HEK293T (cell line): ENCODE data around the gene MEGF6.

Source experiments
- ARNT ChIP-seq: fragments of 450-650 bp; IDR thresholded peaks from 2 replicates; pipeline ENCODE4 v1.6.1; 2017; ENCODE audit warnings: mild to moderate bottlenecking
- CTBP1 ChIP-seq: fragments of 450-650 bp; IDR thresholded peaks from 2 replicates; pipeline ENCODE4 v1.6.1; 2016; ENCODE audit warnings: borderline replicate concordance
- FOXA1 ChIP-seq: fragments of 450-650 bp; IDR thresholded peaks from 2 replicates; pipeline ENCODE4 v1.6.1; 2016; ENCODE audit warnings: mild to moderate bottlenecking
- FOXK2 ChIP-seq: fragments of 450-650 bp; IDR thresholded peaks from 2 replicates; pipeline ENCODE4 v1.6.1; 2016; ENCODE audit warnings: mild to moderate bottlenecking
- FOXM1 ChIP-seq: fragments of 450-650 bp; IDR thresholded peaks from 2 replicates; pipeline ENCODE4 v1.6.1; 2017; ENCODE audit warnings: mild to moderate bottlenecking, borderline replicate concordance
- SP1 ChIP-seq: fragments of 450-650 bp; IDR thresholded peaks from 2 replicates; pipeline ENCODE4 v1.6.1; 2017
- SUZ12 ChIP-seq: fragments of 450-650 bp; IDR thresholded peaks from 2 replicates; pipeline ENCODE4 v1.6.1; 2016; ENCODE audit warnings: mild to moderate bottlenecking
- TARDBP ChIP-seq: fragments of 450-650 bp; IDR thresholded peaks from 2 replicates; pipeline ENCODE4 v1.6.1; 2016

GRCh38 chr1:3630914-3631313 lies 19.6 kb upstream of the MEGF6 start:
- no peak for TF ChIP-seq ARNT
- no peak for TF ChIP-seq TARDBP
- TF ChIP-seq CTBP1 = no peak
- TF ChIP-seq SUZ12 = no peak
- no peak for TF ChIP-seq FOXM1
- TF ChIP-seq FOXK2 = no peak
- TF ChIP-seq SP1 = no peak
- TF ChIP-seq FOXA1 = no peak
